ENCODE data around the gene BARHL2.

BARHL2 gene

DNA sequence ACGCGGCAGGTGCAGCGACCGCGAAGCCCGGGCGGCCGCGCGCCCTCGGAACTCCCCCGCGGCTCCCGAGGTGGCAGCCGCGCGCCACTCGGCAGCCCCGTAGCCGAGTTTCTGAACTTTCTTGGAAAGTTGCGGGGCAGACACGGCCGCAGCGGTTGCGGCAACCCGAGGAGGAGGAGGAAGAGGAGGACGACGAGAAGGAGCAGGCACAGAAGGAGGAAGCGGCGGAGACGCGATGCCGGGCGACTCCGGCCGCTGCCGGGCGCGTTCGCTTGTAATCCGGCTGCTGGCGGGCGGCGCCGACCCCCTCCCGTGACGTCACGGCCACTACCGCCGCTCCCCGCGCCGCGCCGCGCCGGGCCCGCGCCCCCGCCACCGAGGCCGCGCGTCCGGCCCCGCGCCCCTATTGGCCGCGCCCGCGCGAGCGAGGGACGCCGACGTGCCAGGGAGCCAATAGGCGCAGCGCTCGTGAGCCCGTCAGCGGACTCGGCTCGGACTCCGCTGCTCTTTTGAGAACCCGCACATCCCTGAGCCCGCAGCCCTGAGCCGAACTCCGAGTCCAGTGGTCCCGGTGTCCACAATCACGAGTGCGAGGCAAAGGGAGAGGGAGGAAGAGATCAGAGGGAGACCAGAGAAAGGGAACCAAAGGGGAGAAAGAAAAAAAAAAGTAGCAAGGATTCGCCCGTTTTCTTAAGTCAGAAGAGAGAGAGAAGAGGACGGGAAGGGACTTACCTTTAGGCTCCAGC, 736 bp upstream of the BARHL2 start:
- Histone ChIP-seq H3K4me3 (ENCODE audit: low read depth in 1 of 2, low read length in 2 of 2) (peak overlapping the region; percentile 3 to 36), H3K36me3 (ENCODE audit: control insufficient read depth in 1 of 2, insufficient read depth in 2 of 2, low read length in 2 of 2) (no peaks in the 10 kb centered on the region), H3K27ac (ENCODE audit: low read depth, low read length) (no peak overlapping the region), H3K27me3 (ENCODE audit: control insufficient read depth in 1 of 2, insufficient read depth in 2 of 2, low read length in 2 of 2) (peaks cover 83 to 92% of the 10 kb centered on the region in 2 donors), H3K9ac (ENCODE audit: low read depth in 1 of 2, low read length in 2 of 2) (no peak overlapping the region), H3K9me3 (ENCODE audit: control insufficient read depth in 1 of 2, low read length in 2 of 2) (peaks cover 0 to 3% of the 10 kb centered on the region in 2 donors), H3K4me1 (ENCODE audit: control insufficient read depth in 1 of 2, insufficient read depth in 2 of 2, low read length in 2 of 2) (no peaks in the 10 kb centered on the region)

DNA sequence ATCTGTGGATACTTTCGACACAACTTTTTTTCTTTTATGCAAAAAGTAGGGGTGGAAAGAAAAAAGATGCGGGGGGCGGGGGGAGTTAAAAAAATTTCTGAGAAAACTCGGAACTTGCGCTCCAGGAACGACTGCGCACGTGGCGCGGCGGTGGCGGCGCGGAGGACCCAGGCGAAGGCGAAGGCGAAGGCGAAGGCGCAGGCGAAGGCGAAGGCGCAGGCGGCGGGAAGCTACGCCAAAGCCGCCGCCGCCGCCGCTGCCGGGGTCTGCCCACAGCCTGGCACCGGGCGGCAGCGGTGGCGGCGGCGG, 208 bp upstream of the BARHL2 start:
- H3K27me3 ChIP-seq (ENCODE audit: control insufficient read depth in 1 of 2, insufficient read depth in 2 of 2, low read length in 2 of 2): peaks cover 83 to 92% of the 10 kb centered on the region in 2 donors
- H3K27ac ChIP-seq (ENCODE audit: low read depth, low read length): no peak overlapping the region
- no peaks in the 10 kb centered on the region for H3K36me3 ChIP-seq (ENCODE audit: control insufficient read depth in 1 of 2, insufficient read depth in 2 of 2, low read length in 2 of 2)
- peaks cover 0 to 3% of the 10 kb centered on the region in 2 donors for H3K9me3 ChIP-seq (ENCODE audit: control insufficient read depth in 1 of 2, low read length in 2 of 2)
- no peak overlapping the region for H3K9ac ChIP-seq (ENCODE audit: low read depth in 1 of 2, low read length in 2 of 2)
- no peak overlapping the region for H3K4me3 ChIP-seq (ENCODE audit: low read depth in 1 of 2, low read length in 2 of 2)
- no peaks in the 10 kb centered on the region for H3K4me1 ChIP-seq (ENCODE audit: control insufficient read depth in 1 of 2, insufficient read depth in 2 of 2, low read length in 2 of 2)

DNA sequence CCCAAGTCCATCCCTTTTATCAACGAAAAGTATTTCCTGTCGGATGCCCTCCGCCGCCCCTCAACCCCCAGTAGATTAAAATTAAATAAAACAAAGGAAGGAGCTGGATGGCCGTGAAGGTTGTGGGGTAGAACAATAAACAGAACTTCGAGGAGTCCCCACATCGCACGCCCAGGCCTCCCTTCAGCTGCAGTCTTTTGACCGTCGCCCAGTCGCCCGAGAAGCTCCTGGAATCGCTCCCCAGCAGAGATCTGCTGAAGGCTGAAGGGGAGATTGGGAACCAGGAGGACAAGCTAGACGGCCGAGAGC, 905 bp downstream of the BARHL2 start:
- Histone ChIP-seq H3K9me3 (ENCODE audit: control insufficient read depth in 1 of 2, low read length in 2 of 2) (peaks cover 0 to 3% of the 10 kb centered on the region in 2 donors), H3K4me3 (ENCODE audit: low read depth in 1 of 2, low read length in 2 of 2) (no peak overlapping the region), H3K36me3 (ENCODE audit: control insufficient read depth in 1 of 2, insufficient read depth in 2 of 2, low read length in 2 of 2) (no peaks in the 10 kb centered on the region), H3K27ac (ENCODE audit: low read depth, low read length) (no peak overlapping the region), H3K4me1 (ENCODE audit: control insufficient read depth in 1 of 2, insufficient read depth in 2 of 2, low read length in 2 of 2) (no peaks in the 10 kb centered on the region), H3K9ac (ENCODE audit: low read depth in 1 of 2, low read length in 2 of 2) (no peak overlapping the region), H3K27me3 (ENCODE audit: control insufficient read depth in 1 of 2, insufficient read depth in 2 of 2, low read length in 2 of 2) (peaks cover 88 to 94% of the 10 kb centered on the region in 2 donors)

DNA sequence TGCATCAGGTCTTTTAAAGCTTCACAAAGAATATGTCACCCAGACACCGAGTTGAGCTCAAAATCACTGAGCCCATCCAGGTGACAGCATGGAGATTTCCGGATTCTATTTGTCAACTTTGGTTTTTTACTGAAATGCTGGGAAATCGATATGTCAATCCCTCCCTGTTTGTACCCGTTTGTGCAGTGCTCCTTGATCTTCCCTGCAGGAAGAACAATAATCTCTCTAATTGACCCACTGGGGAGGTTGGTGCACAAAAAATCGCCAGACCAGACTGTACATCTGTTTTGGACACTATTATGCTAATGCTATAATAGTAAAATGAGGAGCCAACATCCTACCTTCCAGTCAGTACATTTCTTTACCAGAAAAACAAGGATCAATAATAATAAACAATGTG, 1.8 kb downstream of the BARHL2 start:
- H3K9me3 ChIP-seq (ENCODE audit: control insufficient read depth in 1 of 2, low read length in 2 of 2): peaks cover 0 to 3% of the 10 kb centered on the region in 2 donors
- H3K4me1 ChIP-seq (ENCODE audit: control insufficient read depth in 1 of 2, insufficient read depth in 2 of 2, low read length in 2 of 2): no peaks in the 10 kb centered on the region
- H3K9ac ChIP-seq (ENCODE audit: low read depth in 1 of 2, low read length in 2 of 2): no peak overlapping the region
- H3K4me3 ChIP-seq (ENCODE audit: low read depth in 1 of 2, low read length in 2 of 2): no peak overlapping the region
- H3K27me3 ChIP-seq (ENCODE audit: control insufficient read depth in 1 of 2, insufficient read depth in 2 of 2, low read length in 2 of 2): peaks cover 88 to 94% of the 10 kb centered on the region in 2 donors
- H3K36me3 ChIP-seq (ENCODE audit: control insufficient read depth in 1 of 2, insufficient read depth in 2 of 2, low read length in 2 of 2): no peaks in the 10 kb centered on the region
- no peak overlapping the region for H3K27ac ChIP-seq (ENCODE audit: low read depth, low read length)

DNA sequence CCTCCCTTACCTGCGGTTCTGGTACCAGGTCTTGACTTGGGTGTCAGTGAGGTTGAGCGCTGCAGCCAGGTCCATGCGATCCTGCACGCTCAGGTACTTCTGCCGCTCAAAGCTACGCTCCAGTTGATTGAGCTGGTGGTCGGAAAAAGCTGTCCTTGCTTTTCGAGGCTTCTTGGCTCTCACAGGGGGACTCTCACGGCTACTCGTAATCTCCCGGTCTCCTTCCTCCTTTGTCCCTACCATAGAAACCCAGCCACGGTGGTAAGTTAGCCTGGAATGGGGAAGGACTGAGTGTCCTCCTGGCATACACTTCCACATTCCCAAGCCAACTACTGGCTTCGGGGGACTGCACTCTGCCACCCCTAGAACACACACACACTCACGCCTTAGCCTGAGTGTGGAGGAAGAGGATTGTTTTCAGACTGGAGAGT, 2.6 kb downstream of the BARHL2 start:
- H3K36me3 ChIP-seq (ENCODE audit: control insufficient read depth in 1 of 2, insufficient read depth in 2 of 2, low read length in 2 of 2): no peaks in the 10 kb centered on the region
- peaks cover 0 to 3% of the 10 kb centered on the region in 2 donors for H3K9me3 ChIP-seq (ENCODE audit: control insufficient read depth in 1 of 2, low read length in 2 of 2)
- H3K27ac ChIP-seq (ENCODE audit: low read depth, low read length): no peak overlapping the region
- H3K27me3 ChIP-seq (ENCODE audit: control insufficient read depth in 1 of 2, insufficient read depth in 2 of 2, low read length in 2 of 2): peaks cover 88 to 94% of the 10 kb centered on the region in 2 donors
- H3K4me3 ChIP-seq (ENCODE audit: low read depth in 1 of 2, low read length in 2 of 2): no peak overlapping the region
- no peak overlapping the region for H3K9ac ChIP-seq (ENCODE audit: low read depth in 1 of 2, low read length in 2 of 2)
- no peaks in the 10 kb centered on the region for H3K4me1 ChIP-seq (ENCODE audit: control insufficient read depth in 1 of 2, insufficient read depth in 2 of 2, low read length in 2 of 2)

DNA sequence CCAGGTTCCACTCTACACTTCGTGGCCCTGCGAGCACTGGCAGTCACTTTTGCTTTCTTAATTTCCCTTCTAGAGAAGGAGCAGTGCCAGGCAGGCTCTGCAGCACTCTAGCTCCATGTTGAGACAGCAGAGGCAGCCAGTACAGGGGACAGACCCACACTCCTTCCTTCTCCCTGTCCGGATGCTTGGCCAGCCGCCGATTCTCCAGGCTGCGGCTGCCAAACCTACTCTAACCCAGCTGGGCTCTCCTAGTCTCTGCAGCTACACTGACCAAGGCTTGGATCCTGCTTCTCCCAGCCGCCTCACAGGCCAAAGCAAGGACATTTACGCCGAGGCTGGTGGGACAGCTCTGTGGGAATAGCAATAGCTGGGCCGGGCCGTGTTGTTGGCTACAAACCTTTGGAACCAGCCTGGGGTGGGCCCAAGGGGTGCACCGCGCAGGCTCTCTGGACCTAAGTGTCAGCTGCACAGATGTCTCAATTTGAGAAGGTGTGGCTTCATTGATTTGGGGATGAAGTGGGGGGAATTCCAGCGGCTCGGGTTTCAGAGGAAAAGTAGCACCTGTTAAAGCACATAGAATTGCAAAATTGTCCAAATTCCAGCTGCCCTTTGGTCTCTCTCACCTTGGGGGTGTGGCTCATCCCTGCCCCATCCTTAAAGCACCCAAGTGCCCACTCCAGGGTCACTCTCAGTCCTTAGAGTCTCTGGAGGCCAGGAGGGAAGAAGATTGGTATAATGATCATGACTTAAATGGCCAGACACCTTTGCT, 3.2 kb downstream of the BARHL2 start:
- Histone ChIP-seq H3K36me3 (ENCODE audit: control insufficient read depth in 1 of 2, insufficient read depth in 2 of 2, low read length in 2 of 2) (no peaks in the 10 kb centered on the region), H3K27ac (ENCODE audit: low read depth, low read length) (no peak overlapping the region), H3K9me3 (ENCODE audit: control insufficient read depth in 1 of 2, low read length in 2 of 2) (peaks cover 0 to 3% of the 10 kb centered on the region in 2 donors), H3K4me3 (ENCODE audit: low read depth in 1 of 2, low read length in 2 of 2) (no peak overlapping the region), H3K9ac (ENCODE audit: low read depth in 1 of 2, low read length in 2 of 2) (no peak overlapping the region), H3K27me3 (ENCODE audit: control insufficient read depth in 1 of 2, insufficient read depth in 2 of 2, low read length in 2 of 2) (peaks cover 85 to 92% of the 10 kb centered on the region in 2 donors), H3K4me1 (ENCODE audit: control insufficient read depth in 1 of 2, insufficient read depth in 2 of 2, low read length in 2 of 2) (no peaks in the 10 kb centered on the region)

DNA sequence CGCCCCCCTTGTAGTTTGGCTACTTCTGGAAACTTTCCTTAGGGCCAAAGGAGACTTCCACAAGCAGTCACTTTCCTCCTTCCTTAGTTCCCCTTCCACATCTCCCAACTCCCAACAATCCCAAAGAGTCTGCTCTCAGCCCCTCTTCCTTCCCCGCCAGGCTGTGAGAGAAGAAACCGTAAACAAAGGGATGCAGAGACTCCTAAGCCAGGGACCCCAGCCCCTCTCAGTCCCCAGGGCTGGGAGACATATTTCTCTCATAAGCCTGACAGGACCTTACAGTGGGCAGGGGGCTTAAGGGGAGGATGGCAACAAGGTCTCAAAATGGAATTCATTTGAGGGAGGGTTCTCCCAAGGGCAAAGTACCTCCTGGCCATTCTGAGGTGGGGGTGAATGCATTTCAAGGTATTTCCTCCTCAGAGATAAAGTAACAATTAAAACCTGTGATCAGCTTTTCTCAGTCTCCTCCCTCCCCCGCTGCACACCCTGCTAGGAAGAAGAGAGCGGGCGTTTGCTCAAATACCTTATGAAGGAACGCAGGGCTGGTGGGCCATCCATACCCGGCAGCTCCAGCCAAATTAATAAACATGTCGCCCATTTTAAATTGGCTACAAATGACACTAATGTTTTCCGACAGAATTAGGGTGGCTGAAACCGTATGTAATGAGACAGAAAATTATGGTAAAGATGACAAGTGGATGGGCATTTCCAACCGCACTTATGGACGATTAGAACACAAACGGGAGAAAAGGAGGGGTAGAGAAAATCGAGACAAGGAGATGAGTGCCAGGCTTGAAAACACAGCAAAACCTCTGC, 4.0 kb downstream of the BARHL2 start:
- Histone ChIP-seq H3K4me3 (ENCODE audit: low read depth in 1 of 2, low read length in 2 of 2) (no peak overlapping the region), H3K27ac (ENCODE audit: low read depth, low read length) (no peak overlapping the region), H3K27me3 (ENCODE audit: control insufficient read depth in 1 of 2, insufficient read depth in 2 of 2, low read length in 2 of 2) (peaks cover 83 to 92% of the 10 kb centered on the region in 2 donors), H3K9me3 (ENCODE audit: control insufficient read depth in 1 of 2, low read length in 2 of 2) (peaks cover 0 to 2% of the 10 kb centered on the region in 2 donors), H3K36me3 (ENCODE audit: control insufficient read depth in 1 of 2, insufficient read depth in 2 of 2, low read length in 2 of 2) (no peaks in the 10 kb centered on the region), H3K9ac (ENCODE audit: low read depth in 1 of 2, low read length in 2 of 2) (no peak overlapping the region), H3K4me1 (ENCODE audit: control insufficient read depth in 1 of 2, insufficient read depth in 2 of 2, low read length in 2 of 2) (no peaks in the 10 kb centered on the region)

DNA sequence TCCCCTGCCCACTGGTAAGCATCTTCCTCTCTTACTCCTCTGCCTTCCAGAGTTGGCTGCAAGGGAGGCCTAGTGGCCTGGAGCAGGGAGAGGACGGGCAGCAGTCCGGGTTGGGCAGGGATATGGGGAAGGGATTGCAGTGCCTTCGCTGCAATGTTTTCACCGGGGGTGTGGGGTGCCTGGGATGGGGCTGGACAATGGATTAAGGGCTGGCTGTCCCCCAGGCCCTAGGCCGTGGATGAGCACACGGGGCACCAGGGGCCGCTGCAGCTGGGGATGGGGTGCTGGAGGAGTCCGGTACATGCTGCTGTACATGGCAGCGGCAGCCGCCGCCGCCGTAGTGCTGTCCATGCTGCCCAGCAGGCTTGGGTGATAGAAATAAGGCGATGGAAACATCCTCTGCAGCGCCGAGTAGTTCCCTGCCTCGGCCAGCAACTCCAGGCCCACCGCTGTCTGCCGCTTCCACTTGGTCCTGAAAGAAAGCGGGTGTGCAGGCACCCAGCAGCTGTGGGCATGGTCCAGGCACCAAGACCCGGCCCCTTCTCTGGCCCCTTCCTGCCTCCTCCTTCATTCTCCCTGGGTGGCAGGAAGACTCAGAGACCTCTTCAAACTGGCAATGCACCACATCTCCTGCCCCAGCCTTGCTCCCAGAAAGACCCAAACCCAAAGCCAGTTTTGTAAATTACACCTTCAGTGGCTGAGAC, 4.8 kb downstream of the BARHL2 start:
- no peak overlapping the region for H3K4me3 ChIP-seq (ENCODE audit: low read depth in 1 of 2, low read length in 2 of 2)
- peaks cover 89 to 98% of the 10 kb centered on the region in 2 donors for H3K27me3 ChIP-seq (ENCODE audit: control insufficient read depth in 1 of 2, insufficient read depth in 2 of 2, low read length in 2 of 2)
- H3K9me3 ChIP-seq (ENCODE audit: control insufficient read depth in 1 of 2, low read length in 2 of 2): no peaks in the 10 kb centered on the region

DNA sequence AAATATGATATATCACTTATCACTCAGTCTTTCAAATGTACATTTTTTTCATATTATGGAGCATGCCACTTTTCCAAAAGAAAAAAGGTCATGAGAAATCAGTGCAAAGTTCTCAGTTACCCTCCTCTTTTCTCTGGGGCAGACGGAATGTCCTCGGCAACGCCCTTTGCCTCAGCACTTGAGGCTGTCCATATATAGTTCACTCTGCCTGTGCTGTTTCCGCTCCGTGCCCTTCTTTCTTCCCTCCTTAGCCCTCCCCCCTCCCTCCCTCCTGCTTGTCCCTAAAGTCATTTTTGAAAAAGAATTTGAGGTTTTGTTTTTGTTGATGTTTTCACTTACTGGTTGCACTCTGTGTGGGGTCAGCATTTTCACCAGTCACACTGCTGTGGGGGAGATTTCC, 5.4 kb downstream of the BARHL2 start:
- Histone ChIP-seq H3K27ac (ENCODE audit: low read depth, low read length) (no peak overlapping the region), H3K9ac (ENCODE audit: low read depth in 1 of 2, low read length in 2 of 2) (no peak overlapping the region), H3K4me1 (ENCODE audit: control insufficient read depth in 1 of 2, insufficient read depth in 2 of 2, low read length in 2 of 2) (no peaks in the 10 kb centered on the region), H3K27me3 (ENCODE audit: control insufficient read depth in 1 of 2, insufficient read depth in 2 of 2, low read length in 2 of 2) (peaks cover 86 to 98% of the 10 kb centered on the region in 2 donors), H3K9me3 (ENCODE audit: control insufficient read depth in 1 of 2, low read length in 2 of 2) (no peaks in the 10 kb centered on the region), H3K36me3 (ENCODE audit: control insufficient read depth in 1 of 2, insufficient read depth in 2 of 2, low read length in 2 of 2) (no peaks in the 10 kb centered on the region), H3K4me3 (ENCODE audit: low read depth in 1 of 2, low read length in 2 of 2) (no peak overlapping the region)

More for the DNA sequence above, 4.8 kb downstream of the BARHL2 start:
- Histone ChIP-seq H3K9ac (ENCODE audit: low read depth in 1 of 2, low read length in 2 of 2) (no peak overlapping the region), H3K27ac (ENCODE audit: low read depth, low read length) (no peak overlapping the region), H3K36me3 (ENCODE audit: control insufficient read depth in 1 of 2, insufficient read depth in 2 of 2, low read length in 2 of 2) (no peaks in the 10 kb centered on the region), H3K4me1 (ENCODE audit: control insufficient read depth in 1 of 2, insufficient read depth in 2 of 2, low read length in 2 of 2) (no peaks in the 10 kb centered on the region)
